K562 (cell line): Measurements from ENCODE around the gene RBM20. TPM values are rescaled to one million over a fixed set of nuclear protein-coding genes. Genes with fewer than 3 reads are reported as not detected.

Experiments
- ATAC-seq: fragments of 200-7000 bp; cut with Tn5 transposase; 3 replicates; pipeline ENCODE4 v1.9.1; 2020; ENCODE audit warnings: moderate library complexity
- BruUV-seq: library from RNA; stranded (reverse); fragments of 400-500 nt; replicated peaks from 2 replicates; lab custom pipeline; 2021; lab: Mats Ljungman, UMichigan
- CTCF ChIA-PET: fragments of 300-600 bp; formaldehyde crosslinking; extraction: SDS; loops from one replicate; lab custom pipeline; 2021; ENCODE audit warnings: low intra/inter-chr PET ratio; lab: Yijun Ruan, JAX
- POLR2A ChIA-PET: fragments of 300-600, 350-650 bp; sonication (Branson Sonifier 250); formaldehyde crosslinking; extraction: SDS; loops from one replicate; lab custom pipeline; 2021; ENCODE audit warnings: antibody characterized with exemption, inconsistent platforms; lab: Yijun Ruan, JAX
- DNase-seq, 4 experiments: peaks; one replicate each; pipeline versions ENCODE4 v3.0.0 to v3.0.0-alpha.2; 2011 to 2018; ENCODE audit warnings: low spot score in 3 of 4, mixed read lengths in 3 of 4; ENCODE audit errors: extremely low read depth in 1 of 4
- FAIRE-seq: peaks from 2 replicates; lab custom pipeline; 2011; peaks lifted over from hg19 to GRCh38; lab: Jason Lieb, UNC
- H2AFZ ChIP-seq: 2 replicates; pipeline ENCODE4 v1.6.0; 2011; ENCODE audit warnings: low read depth, low read length, control low read depth, inconsistent platforms
- H3K27ac ChIP-seq: fragments of 200-600 bp; 3 replicates; pipeline ENCODE4 v1.8.0; 2011; ENCODE audit warnings: low read depth, mild to moderate bottlenecking, control low read depth, inconsistent platforms, low read length, moderate library complexity, mixed read lengths; ENCODE audit errors: extremely low read depth
- H3K27me3 ChIP-seq, 2 experiments: fragments of 300-600 bp in 1 of 2; 2 replicates in 1 of 2; 3 replicates in 1 of 2; pipeline versions ENCODE4 v1.6.0 to v1.8.0; 2011; ENCODE audit warnings: inconsistent platforms in 2 of 2, low read length in 2 of 2, mild to moderate bottlenecking in 1 of 2, mixed read lengths in 1 of 2, moderate library complexity in 1 of 2; ENCODE audit not compliant: control insufficient read depth in 2 of 2, insufficient read depth in 2 of 2
- H3K36me3 ChIP-seq: fragments of 300-600 bp; 3 replicates; pipeline ENCODE4 v1.8.0; 2011; ENCODE audit warnings: mild to moderate bottlenecking, low read length, inconsistent platforms; ENCODE audit not compliant: control insufficient read depth, insufficient read depth
- H3K4me1 ChIP-seq, 2 experiments: fragments of 200-600 bp in 1 of 2; replicated peaks in 1 of 2; 2 replicates in 1 of 2; 3 replicates in 1 of 2; pipeline versions ENCODE4 v1.5.1 to v1.8.0; 2011; ENCODE audit warnings: inconsistent platforms in 2 of 2, low read length in 2 of 2, mild to moderate bottlenecking in 1 of 2, mixed read lengths in 1 of 2, moderate library complexity in 1 of 2; ENCODE audit not compliant: control insufficient read depth in 2 of 2, insufficient read depth in 2 of 2
- H3K4me2 ChIP-seq: 2 replicates; pipeline ENCODE4 v1.6.1; 2011; ENCODE audit warnings: low read length, control low read depth, inconsistent platforms, mixed read lengths; ENCODE audit not compliant: insufficient read depth
- H3K4me3 ChIP-seq: fragments of 200-600 bp; sonication (generic), shearing (Covaris generic); 2 replicates; pipeline ENCODE4 v1.5.1; 2016; ENCODE audit warnings: control low read depth, inconsistent platforms
- H3K79me2 ChIP-seq: fragments of 200-600 bp; 3 replicates; pipeline ENCODE4 v1.8.0; 2011; ENCODE audit warnings: low read length, inconsistent platforms; ENCODE audit not compliant: control insufficient read depth, insufficient read depth
- H3K9ac ChIP-seq, 2 experiments: 2 replicates each; pipeline versions ENCODE4 v1.6.0 to v1.6.1; 2011; ENCODE audit warnings: low read depth in 2 of 2, low read length in 2 of 2, control low read depth in 1 of 2, inconsistent platforms in 1 of 2, mild to moderate bottlenecking in 1 of 2, mixed read lengths in 1 of 2; ENCODE audit not compliant: insufficient read depth in 1 of 2
- H3K9me1 ChIP-seq: one replicate; pipeline ENCODE4 v1.6.0; 2011; ENCODE audit warnings: inconsistent platforms, mild to moderate bottlenecking, low read length, moderate library complexity; ENCODE audit not compliant: control insufficient read depth, insufficient read depth
- H3K9me3 ChIP-seq: replicated peaks from 2 replicates; pipeline ENCODE4 v1.5.1; 2011; ENCODE audit warnings: low read depth, low read length, inconsistent platforms; ENCODE audit not compliant: control insufficient read depth, insufficient read depth
- H4K20me1 ChIP-seq: replicated peaks from 2 replicates; pipeline ENCODE4 v1.6.1; 2011; ENCODE audit warnings: low read length, inconsistent platforms, mixed read lengths; ENCODE audit not compliant: control insufficient read depth, insufficient read depth
- KLF1 ChIP-seq: fragments of 450-650 bp; IDR thresholded peaks from 2 replicates; pipeline ENCODE4 v1.6.1; 2016; ENCODE audit warnings: missing genetic modification characterization, missing compliant biosample characterization
- RAD21 ChIP-seq, 2 experiments: fragments of 250-450 bp in 1 of 2; fragments of 450-650 bp in 1 of 2; sonication (Bioruptor Pico) in 1 of 2; formaldehyde crosslinking in 1 of 2; IDR thresholded peaks in 1 of 2; conservative IDR thresholded peaks in 1 of 2; 2 replicates each; pipeline versions ENCODE4 v1.4.0 to v1.8.0; 2020 to 2022; ENCODE audit warnings: mild to moderate bottlenecking in 2 of 2, moderate library complexity in 1 of 2
- RCOR1 ChIP-seq, 2 experiments: IDR thresholded peaks; 2 replicates each; pipeline ENCODE4 v1.6.1; 2012; ENCODE audit warnings: low read depth in 2 of 2, low read length in 2 of 2, borderline replicate concordance in 1 of 2, improper control_type of control experiment in 1 of 2
- SIN3B ChIP-seq: fragments of 450-650 bp; IDR thresholded peaks from 2 replicates; pipeline ENCODE4 v1.6.1; 2017; ENCODE audit warnings: low read depth, mild to moderate bottlenecking, moderate library complexity
- SMC3 ChIP-seq: conservative IDR thresholded peaks from 2 replicates; pipeline ENCODE4 v1.6.1; 2011; ENCODE audit warnings: low read depth, low read length, improper control_type of control experiment; ENCODE audit not compliant: insufficient read depth
- ZNF589 ChIP-seq: fragments of 200-800 bp; sonication (Bioruptor generic); IDR thresholded peaks from 2 replicates; pipeline ENCODE4 v1.6.1; 2016; ENCODE audit warnings: low read depth, missing genetic modification characterization, missing compliant biosample characterization
- WGBS: fragments of 100-300 bp; shearing (Covaris generic); methylation state at CpG from one replicate; pipeline ENCODE4 v1.1.6; 2016; ENCODE audit warnings: low coverage, mixed read lengths; ENCODE audit not compliant: insufficient coverage; ENCODE audit errors: missing lambda C conversion rate; 5-methylcytosine and 5-hydroxymethylcytosine counted together
- in situ Hi-C: fragments of 300-500 bp; cut with MboI; formaldehyde crosslinking; loops from 4 replicates; pipeline ENCODE4 v1.15.0; 2018; ENCODE audit warnings: inconsistent platforms, mixed read lengths
- intact Hi-C: fragments of 100-400 bp; cut with micrococcal nuclease; formaldehyde crosslinking; loops from 2 replicates; pipeline ENCODE4 v1.14.2; 2022
- polyA plus RNA-seq, 8 experiments: library from polyadenylated mRNA; depleted of rRNA in 4 of 8; stranded (reverse) in 5 of 8; unstranded in 3 of 8; fragments of >200 nt; fragmentation: Nextera tagmentation in 2 of 8; fragmentation: Illumina TruSeq in 1 of 8; extraction: Ambion mirVana in 2 of 8; extraction: Trizol in 1 of 8; gene quantifications; 2 replicates each; pipeline versions ENCODE4 v1.2.1 to v1.2.3, GENCODE V29; 2011 to 2014; ENCODE audit warnings: inconsistent platforms in 1 of 8, missing spikeins in 1 of 8
- total RNA-seq, 7 experiments: library from RNA; depleted of rRNA in 6 of 7; stranded (reverse); fragments of >200 nt in 6 of 7; fragmentation: Illumina TruSeq in 2 of 7; extraction: Trizol in 2 of 7; gene quantifications; 2 replicates each; pipeline versions ENCODE4 v1.2.1 to v1.2.3, GENCODE V29; 2011 to 2021; ENCODE audit warnings: low replicate concordance in 1 of 7
- TF ChIP-seq, protein P1 (sequence below), 2 experiments: fragments of 450-650 bp; formaldehyde crosslinking in 1 of 2; IDR thresholded peaks; 2 replicates each; pipeline versions ENCODE4 v1.4.0 to v1.6.1; 2014 to 2020; ENCODE audit warnings: mild to moderate bottlenecking in 2 of 2, borderline replicate concordance in 1 of 2, low read depth in 1 of 2
- TF ChIP-seq, protein P2 (sequence below), 3 experiments: IDR thresholded peaks in 2 of 3; conservative IDR thresholded peaks in 1 of 3; 2 replicates each; pipeline ENCODE4 v1.5.1; 2011 to 2012; ENCODE audit warnings: low read length in 3 of 3, mild to moderate bottlenecking in 3 of 3, control low read depth in 2 of 3, improper control_type of control experiment in 1 of 3, inconsistent platforms in 1 of 3, low read depth in 1 of 3, mixed read lengths in 1 of 3, moderate library complexity in 1 of 3; ENCODE audit not compliant: insufficient read depth in 2 of 3

Gene RBM20
- total and polyA plus RNA-seq, 9 of the 15 experiments (the other 6 are each of a cell fraction or from before 2014, with no cell fraction given), result 0.63 to 5.7 (median 3.2) TPM

DNA sequence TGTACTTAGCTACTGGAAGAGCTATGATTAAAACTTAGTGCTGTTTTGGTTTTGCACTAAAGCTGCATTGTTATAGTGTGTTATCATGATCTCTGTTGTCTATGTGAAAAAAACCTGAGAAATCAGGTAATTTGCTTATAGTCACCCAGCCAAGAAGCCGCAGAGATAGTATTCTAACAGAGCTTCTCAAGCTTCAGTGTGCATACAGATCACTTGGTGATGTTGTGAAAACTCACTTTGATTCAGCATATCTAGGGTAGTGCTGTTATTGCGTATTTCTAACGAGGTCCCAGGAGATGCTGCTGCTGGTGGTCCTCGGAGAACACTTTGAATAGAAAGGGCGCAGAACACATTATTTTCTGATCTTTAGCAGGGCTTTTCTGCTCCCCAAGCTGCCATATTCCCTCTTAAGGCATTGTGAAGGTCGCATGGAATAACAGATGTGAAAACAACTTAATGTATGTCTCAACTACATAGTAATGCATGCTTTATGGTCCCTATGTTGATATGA is 159.2 kb downstream of the RBM20 start (continued):
- TF ChIP-seq SIN3B, result no peak

GRCh38 chr10:110803830-110804338 is 159.7 kb downstream of the RBM20 start:
- ChIA-PET CTCF (interaction anchor here (1.4 kb wide), 1 partner anchor 89 kb away, joined by 4 read pairs; no protein-coding TSS in a partner anchor), POLR2A (interaction anchor here (0.6 to 1.4 kb wide), 6 partner anchors 9 to 508 kb away, joined by 3 to 5 read pairs (median 3); no protein-coding TSS in a partner anchor)
- Histone ChIP-seq H3K9ac (no peak overlapping the region), H3K79me2 (no peaks in the 10 kb centered on the region), H3K4me3 (no peak overlapping the region), H4K20me1 (no peaks in the 10 kb centered on the region), H3K4me2 (no peak overlapping the region), H3K4me1 (peaks cover 0 to 4% of the 10 kb centered on the region in 2 experiments; a peak in 2 of 5 replicates), H2AFZ (no peak overlapping the region), H3K27me3 (no peaks in the 10 kb centered on the region), H3K36me3 (peaks cover 37% of the 10 kb centered on the region; the same call in 2 of the 3 replicates), H3K9me3 (no peaks in the 10 kb centered on the region), H3K27ac (no peak overlapping the region), H3K9me1 (no peaks in the 10 kb centered on the region)
- DNase-seq (peak; percentile 22 to 45 (median 33)), ATAC-seq (peak; percentile 92), FAIRE-seq (peak; percentile 46)
- 25% methylated on average over 3 of the region's 6 CpGs for WGBS
- intact Hi-C loops (loop anchor here (2.0 to 5.0 kb wide), 2 partner anchors 57 to 88 kb away; no protein-coding TSS in a partner anchor), in situ Hi-C loops (loop anchor here (10.0 kb wide), 1 partner anchor 91 kb away; no protein-coding TSS in a partner anchor)
- BruUV-seq, result no TSS peak
- TF ChIP-seq ZNF589 (CRISPR knock-in tag), result no peak
- TF ChIP-seq RCOR1 (IDR thresholded peaks at IDR 0.05; ENCODE audit: borderline replicate concordance in 1 of 2, low read depth in 2 of 2, low read length in 2 of 2), result 0 out of 4 replicates have a peak, but pooled peaks of 1 of the 2 experiments have one; percentile 6
- TF ChIP-seq RAD21 (CRISPR knock-in tag; conservative IDR thresholded peaks at IDR 0.05 in 1 of 2, IDR thresholded peaks at IDR 0.05 in 1 of 2), result peak; percentile 55 to 65
- no peak for TF ChIP-seq KLF1 (tag)
- TF ChIP-seq, protein P1, sequence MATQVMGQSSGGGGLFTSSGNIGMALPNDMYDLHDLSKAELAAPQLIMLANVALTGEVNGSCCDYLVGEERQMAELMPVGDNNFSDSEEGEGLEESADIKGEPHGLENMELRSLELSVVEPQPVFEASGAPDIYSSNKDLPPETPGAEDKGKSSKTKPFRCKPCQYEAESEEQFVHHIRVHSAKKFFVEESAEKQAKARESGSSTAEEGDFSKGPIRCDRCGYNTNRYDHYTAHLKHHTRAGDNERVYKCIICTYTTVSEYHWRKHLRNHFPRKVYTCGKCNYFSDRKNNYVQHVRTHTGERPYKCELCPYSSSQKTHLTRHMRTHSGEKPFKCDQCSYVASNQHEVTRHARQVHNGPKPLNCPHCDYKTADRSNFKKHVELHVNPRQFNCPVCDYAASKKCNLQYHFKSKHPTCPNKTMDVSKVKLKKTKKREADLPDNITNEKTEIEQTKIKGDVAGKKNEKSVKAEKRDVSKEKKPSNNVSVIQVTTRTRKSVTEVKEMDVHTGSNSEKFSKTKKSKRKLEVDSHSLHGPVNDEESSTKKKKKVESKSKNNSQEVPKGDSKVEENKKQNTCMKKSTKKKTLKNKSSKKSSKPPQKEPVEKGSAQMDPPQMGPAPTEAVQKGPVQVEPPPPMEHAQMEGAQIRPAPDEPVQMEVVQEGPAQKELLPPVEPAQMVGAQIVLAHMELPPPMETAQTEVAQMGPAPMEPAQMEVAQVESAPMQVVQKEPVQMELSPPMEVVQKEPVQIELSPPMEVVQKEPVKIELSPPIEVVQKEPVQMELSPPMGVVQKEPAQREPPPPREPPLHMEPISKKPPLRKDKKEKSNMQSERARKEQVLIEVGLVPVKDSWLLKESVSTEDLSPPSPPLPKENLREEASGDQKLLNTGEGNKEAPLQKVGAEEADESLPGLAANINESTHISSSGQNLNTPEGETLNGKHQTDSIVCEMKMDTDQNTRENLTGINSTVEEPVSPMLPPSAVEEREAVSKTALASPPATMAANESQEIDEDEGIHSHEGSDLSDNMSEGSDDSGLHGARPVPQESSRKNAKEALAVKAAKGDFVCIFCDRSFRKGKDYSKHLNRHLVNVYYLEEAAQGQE (IDR thresholded peaks at IDR 0.05; ENCODE audit: borderline replicate concordance), result peak; percentile 23; the same call in 1 of the 2 replicates
- TF ChIP-seq, protein P1 (CRISPR knock-in tag; IDR thresholded peaks at IDR 0.05; ENCODE audit: low read depth), result no peak
- TF ChIP-seq, protein P2, sequence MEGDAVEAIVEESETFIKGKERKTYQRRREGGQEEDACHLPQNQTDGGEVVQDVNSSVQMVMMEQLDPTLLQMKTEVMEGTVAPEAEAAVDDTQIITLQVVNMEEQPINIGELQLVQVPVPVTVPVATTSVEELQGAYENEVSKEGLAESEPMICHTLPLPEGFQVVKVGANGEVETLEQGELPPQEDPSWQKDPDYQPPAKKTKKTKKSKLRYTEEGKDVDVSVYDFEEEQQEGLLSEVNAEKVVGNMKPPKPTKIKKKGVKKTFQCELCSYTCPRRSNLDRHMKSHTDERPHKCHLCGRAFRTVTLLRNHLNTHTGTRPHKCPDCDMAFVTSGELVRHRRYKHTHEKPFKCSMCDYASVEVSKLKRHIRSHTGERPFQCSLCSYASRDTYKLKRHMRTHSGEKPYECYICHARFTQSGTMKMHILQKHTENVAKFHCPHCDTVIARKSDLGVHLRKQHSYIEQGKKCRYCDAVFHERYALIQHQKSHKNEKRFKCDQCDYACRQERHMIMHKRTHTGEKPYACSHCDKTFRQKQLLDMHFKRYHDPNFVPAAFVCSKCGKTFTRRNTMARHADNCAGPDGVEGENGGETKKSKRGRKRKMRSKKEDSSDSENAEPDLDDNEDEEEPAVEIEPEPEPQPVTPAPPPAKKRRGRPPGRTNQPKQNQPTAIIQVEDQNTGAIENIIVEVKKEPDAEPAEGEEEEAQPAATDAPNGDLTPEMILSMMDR (IDR thresholded peaks at IDR 0.05 in 2 of 3, conservative IDR thresholded peaks at IDR 0.05 in 1 of 3; ENCODE audit: insufficient read depth in 2 of 3, low read depth in 1 of 3, low read length in 3 of 3), result peak; percentile 52 to 68 (median 65)
- 0 out of 2 replicates have a peak, but pooled peaks have one; percentile 18 for TF ChIP-seq SMC3
